ENCODE measurements around the gene UFM1.

DNA sequence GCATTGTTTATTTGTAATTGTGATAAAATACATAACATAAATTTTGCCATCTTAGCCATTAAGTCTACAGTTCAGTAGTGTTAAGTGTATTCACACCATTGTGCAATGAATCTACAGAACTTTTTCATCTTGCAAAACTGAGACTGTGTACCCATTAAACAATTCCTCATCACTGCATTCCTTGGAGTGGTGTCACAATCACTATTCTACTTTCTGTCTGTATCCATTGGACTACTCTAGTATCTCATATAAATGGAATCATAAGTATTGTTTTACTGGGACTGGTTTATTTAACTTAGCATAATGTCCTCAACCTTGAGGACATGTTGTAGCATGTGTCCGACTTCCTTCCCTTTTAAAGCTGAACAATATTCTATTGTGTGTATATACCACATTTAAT, 36.8 kb downstream of the UFM1 start:
- TF ChIP-seq, protein P1, sequence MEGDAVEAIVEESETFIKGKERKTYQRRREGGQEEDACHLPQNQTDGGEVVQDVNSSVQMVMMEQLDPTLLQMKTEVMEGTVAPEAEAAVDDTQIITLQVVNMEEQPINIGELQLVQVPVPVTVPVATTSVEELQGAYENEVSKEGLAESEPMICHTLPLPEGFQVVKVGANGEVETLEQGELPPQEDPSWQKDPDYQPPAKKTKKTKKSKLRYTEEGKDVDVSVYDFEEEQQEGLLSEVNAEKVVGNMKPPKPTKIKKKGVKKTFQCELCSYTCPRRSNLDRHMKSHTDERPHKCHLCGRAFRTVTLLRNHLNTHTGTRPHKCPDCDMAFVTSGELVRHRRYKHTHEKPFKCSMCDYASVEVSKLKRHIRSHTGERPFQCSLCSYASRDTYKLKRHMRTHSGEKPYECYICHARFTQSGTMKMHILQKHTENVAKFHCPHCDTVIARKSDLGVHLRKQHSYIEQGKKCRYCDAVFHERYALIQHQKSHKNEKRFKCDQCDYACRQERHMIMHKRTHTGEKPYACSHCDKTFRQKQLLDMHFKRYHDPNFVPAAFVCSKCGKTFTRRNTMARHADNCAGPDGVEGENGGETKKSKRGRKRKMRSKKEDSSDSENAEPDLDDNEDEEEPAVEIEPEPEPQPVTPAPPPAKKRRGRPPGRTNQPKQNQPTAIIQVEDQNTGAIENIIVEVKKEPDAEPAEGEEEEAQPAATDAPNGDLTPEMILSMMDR (IDR thresholded peaks at IDR 0.05; ENCODE audit: low read depth, low read length) = no peak
- TF ChIP-seq EZH2phosphoT487 (IDR thresholded peaks at IDR 0.05; ENCODE audit: low read depth) = no peak
